ENCODE data around the gene LRP3. TPM values are rescaled to one million over a fixed set of nuclear protein-coding genes. Genes with fewer than 3 reads are reported as not detected.
"Not testable (repeated sequence)": the region's sequence is repeated elsewhere in the genome, so short reads cannot be mapped to it uniquely, and the experiment has no call there.

Gene LRP3
- total RNA-seq, 2 experiments from 2014 or later: 0.30 TPM; not detected in 1

DNA sequence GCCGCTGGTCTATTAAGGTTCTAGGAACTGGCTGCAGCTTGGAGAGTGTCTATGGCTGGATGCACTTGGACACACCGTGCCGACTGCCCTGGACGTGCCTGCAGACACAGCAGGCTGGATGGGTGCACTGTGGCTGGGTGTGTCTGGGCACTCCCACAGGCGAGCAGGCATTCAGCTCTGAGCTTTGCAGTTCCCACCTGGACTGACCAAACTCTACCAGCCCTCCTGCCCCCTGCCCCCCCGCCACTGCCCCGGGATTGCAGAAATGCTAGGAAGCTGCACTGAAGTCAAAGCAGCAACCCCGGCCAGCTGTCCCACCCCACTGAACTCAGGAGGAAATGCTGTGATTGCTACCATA lies 7.0 kb upstream of the LRP3 start:
- no peaks in the 10 kb centered on the region for H3K9me3 Mint-ChIP-seq (ENCODE audit: low read depth)
- H3K27me3 Mint-ChIP-seq: peaks cover 17% of the 10 kb centered on the region
- no peak for ATAC-seq
- peaks cover 3% of the 10 kb centered on the region for H3K4me1 Mint-ChIP-seq
- H3K36me3 Mint-ChIP-seq: no peaks in the 10 kb centered on the region
- no peak overlapping the region for H3K4me3 Mint-ChIP-seq
- DNase-seq: no peak
- H3K27ac Mint-ChIP-seq: no peak overlapping the region
- CTCF ChIA-PET: interaction anchor here (0.9 kb wide), 1 partner anchor 16 kb away, joined by 3 read pairs; no protein-coding TSS in a partner anchor

DNA sequence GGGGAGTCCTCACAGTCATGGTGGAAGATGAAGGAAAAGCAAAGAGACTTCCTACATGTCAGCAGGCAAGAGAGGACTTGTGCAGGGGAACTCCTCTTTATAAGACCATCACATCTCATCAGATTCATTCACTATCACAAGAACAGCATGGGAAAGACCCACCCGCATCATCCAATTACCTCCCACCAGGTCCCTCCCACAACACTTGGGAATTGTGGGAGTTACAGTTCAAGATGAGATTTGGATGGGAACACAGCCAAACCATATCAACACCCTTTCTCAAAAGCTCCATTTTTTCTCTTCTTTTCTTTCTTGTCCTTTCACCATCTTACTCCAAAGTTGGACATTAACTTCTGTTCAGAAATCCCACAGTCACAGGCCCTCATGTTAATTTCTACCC lies 4.7 kb upstream of the LRP3 start:
- Mint-ChIP-seq H3K4me3 (no peak overlapping the region), H3K9me3 (ENCODE audit: low read depth) (no peaks in the 10 kb centered on the region), H3K36me3 (no peaks in the 10 kb centered on the region), H3K4me1 (peaks cover 3% of the 10 kb centered on the region), H3K27ac (no peak overlapping the region), H3K27me3 (peaks cover 34% of the 10 kb centered on the region)
- DNase-seq (no peak), ATAC-seq (no peak)
- CTCF ChIA-PET: no interaction called here

DNA sequence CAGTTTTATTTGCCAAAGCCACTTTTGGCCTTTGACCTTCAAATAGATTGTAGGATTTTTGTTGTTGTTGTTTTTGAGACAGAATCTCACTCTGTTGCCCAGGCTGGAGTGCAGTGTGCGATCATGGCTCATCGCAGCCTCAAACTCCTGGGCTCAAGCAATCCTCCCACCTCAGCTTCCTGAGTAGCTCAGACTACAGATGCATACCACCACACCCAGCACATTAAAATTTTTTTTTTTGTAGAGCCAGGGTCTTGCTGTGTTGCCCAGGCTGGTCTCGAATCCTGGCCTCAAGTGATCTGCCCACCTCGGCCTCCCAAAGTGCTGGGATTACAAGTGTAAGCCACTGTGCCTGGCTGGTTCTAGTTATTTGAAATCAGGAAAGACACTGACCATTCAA lies 3.0 kb upstream of the LRP3 start:
- H3K36me3 Mint-ChIP-seq; H3K27ac Mint-ChIP-seq; H3K4me1 Mint-ChIP-seq; DNase-seq; H3K9me3 Mint-ChIP-seq (ENCODE audit: low read depth); ATAC-seq; H3K4me3 Mint-ChIP-seq; CTCF ChIA-PET: not testable (repeated sequence)
- H3K27me3 Mint-ChIP-seq: peaks cover 45% of the 10 kb centered on the region

DNA sequence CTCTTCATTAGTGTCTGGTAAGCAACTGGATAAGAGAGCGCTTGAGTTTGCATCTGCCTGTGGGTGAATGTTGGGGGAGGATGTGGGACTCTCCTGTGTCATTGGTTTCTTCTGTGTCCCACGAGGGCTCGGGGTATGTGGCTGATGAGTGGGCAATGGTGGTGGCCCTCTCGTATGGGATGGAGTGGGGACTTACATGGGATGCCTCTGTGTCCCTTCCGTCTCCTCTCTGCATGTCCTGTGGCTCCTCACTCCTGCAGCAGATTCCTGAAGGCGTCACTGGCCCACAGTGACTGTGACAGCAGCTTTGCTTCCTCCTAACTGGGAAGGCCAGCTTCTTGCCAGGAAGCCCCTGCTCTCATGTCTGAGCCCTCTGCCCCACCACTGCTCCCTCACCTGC lies 2.6 kb upstream of the LRP3 start:
- no peak overlapping the region for H3K27ac Mint-ChIP-seq
- DNase-seq: no peak
- CTCF ChIA-PET: no interaction called here
- H3K4me3 Mint-ChIP-seq: no peak overlapping the region
- peaks cover 47% of the 10 kb centered on the region for H3K27me3 Mint-ChIP-seq
- no peaks in the 10 kb centered on the region for H3K9me3 Mint-ChIP-seq (ENCODE audit: low read depth)
- H3K4me1 Mint-ChIP-seq: peaks cover under 1% of the 10 kb centered on the region
- ATAC-seq: no peak
- no peaks in the 10 kb centered on the region for H3K36me3 Mint-ChIP-seq

DNA sequence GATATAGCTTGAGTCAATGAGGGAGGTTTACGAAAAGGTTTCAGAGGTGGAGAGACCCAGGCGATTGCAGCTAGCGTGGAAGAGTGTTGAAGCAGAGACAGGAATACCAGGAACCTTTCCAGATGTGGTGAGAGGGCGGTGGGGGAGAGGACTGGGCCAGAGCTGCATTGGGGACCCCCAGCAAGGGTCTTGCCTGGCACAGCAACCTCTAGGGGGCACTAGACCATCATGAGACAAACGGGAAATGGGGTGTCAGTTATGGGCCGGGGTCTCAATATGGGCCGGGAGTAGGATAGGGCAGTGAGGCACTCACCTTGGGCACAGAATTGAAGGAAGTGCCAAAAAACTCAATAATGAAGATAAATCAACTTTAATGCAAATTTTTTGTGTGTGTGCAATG lies 2.1 kb upstream of the LRP3 start:
- Mint-ChIP-seq H3K4me3 (no peak overlapping the region), H3K27me3 (peaks cover 47% of the 10 kb centered on the region), H3K9me3 (ENCODE audit: low read depth) (no peaks in the 10 kb centered on the region), H3K27ac (no peak overlapping the region), H3K36me3 (no peaks in the 10 kb centered on the region), H3K4me1 (no peaks in the 10 kb centered on the region)
- DNase-seq: no peak
- no peak for ATAC-seq
- CTCF ChIA-PET: interaction anchor here (0.6 to 1.0 kb wide), 2 partner anchors 8 to 1034 kb away, joined by 3 read pairs; no protein-coding TSS in a partner anchor

DNA sequence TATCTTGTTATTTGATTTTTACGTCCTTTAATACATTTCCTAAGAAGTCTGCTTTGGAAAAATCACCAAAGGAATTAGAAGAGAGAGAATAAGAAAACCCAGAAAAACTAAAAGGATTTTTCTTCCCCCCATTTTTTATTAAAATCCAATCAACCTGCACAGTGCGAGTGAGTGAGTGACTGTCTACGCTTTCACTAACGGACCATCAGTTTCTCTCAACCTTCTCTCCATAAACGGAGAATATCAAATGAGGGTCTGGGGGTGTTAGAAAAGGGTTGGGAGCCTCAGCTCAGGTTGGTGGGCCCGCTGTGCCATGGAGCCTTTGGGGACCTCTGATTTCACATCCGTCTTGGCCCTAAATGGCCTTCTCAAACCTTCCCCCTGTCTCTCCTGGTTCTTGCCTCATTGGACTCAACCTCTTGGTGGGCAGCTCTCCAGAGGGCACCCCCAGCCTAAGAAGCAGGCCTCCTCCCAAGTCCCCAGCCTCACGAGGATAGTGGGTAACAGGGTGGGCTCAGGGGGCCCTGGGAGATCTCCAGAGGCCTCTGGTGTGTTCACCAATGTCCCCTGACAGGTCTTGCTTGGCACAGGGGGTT lies 763 bp upstream of the LRP3 start:
- no peak for ATAC-seq
- CTCF ChIA-PET: no interaction called here
- peaks cover 47% of the 10 kb centered on the region for H3K27me3 Mint-ChIP-seq

DNA sequence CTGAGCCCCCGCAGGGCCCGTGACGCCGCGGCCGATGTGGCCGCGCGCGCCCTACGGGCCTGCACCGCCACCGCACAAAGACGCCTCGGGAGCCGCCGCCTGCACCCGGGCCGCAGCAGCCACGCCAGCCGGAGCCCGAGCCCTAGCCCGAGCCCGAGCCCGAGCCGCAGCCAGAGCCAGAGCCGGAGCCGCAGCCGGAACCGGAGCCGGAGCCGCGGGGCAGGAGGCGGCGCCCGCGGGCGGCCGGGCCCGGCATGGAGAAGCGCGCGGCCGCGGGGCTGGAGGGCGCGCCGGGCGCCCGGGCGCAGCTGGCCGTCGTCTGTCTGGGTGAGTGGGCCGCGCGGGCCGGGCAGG lies 379 bp downstream of the LRP3 start:
- CTCF ChIA-PET: interaction anchor here (2.3 kb wide), 1 partner anchor 10 kb away, joined by 6 read pairs; no protein-coding TSS in a partner anchor
- H3K9me3 Mint-ChIP-seq (ENCODE audit: low read depth): no peaks in the 10 kb centered on the region
- H3K27ac Mint-ChIP-seq: no peak overlapping the region
- H3K36me3 Mint-ChIP-seq: no peaks in the 10 kb centered on the region
- DNase-seq (no peak), ATAC-seq (no peak)
- peaks cover 46% of the 10 kb centered on the region for H3K27me3 Mint-ChIP-seq
- peaks cover 2% of the 10 kb centered on the region for H3K4me1 Mint-ChIP-seq
- no peak overlapping the region for H3K4me3 Mint-ChIP-seq

More for the DNA sequence above, 763 bp upstream of the LRP3 start:
- Mint-ChIP-seq H3K36me3 (no peaks in the 10 kb centered on the region), H3K27ac (no peak overlapping the region), H3K4me1 (peaks cover 2% of the 10 kb centered on the region), H3K9me3 (ENCODE audit: low read depth) (no peaks in the 10 kb centered on the region), H3K4me3 (no peak overlapping the region)
- no peak for DNase-seq

DNA sequence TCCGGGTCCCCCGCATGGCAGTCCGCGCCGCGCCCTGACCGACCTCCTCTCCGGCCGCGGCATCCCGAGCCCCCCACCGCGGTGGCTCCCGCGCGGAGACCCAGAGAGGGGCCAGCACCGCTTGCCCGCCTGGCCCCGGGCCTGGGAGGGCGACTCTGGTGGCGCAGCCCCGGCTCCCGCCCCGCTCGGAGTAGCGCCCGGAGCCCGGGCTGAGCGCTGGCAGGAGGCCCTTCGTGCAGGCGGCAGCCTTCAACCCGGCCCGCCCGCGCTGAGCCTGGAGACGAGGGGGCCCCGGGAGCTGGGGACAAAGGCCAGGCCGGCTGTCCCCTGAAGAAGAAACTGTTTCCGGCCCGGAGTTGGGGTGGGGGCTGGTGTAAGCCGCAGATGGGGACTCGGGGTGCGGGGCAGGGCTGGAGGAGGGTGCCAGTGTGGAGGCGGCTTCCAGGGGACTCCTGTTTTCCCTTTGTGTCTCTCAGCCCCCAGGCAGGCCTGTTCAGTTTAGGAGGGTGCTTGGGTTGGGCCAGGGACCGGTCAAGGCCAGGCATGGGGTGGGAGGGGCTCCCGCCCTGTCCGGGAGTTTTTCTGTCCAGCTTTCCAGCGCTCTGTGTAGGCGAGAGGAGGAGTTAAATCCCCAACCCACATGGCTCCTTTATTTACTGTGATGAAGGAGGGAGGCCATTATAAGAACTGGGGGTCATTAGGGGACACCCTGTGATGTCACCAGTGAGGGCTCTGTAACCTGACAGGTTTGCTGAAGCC lies 935 bp downstream of the LRP3 start:
- peaks cover 2% of the 10 kb centered on the region for H3K4me1 Mint-ChIP-seq
- H3K27me3 Mint-ChIP-seq: peaks cover 42% of the 10 kb centered on the region

DNA sequence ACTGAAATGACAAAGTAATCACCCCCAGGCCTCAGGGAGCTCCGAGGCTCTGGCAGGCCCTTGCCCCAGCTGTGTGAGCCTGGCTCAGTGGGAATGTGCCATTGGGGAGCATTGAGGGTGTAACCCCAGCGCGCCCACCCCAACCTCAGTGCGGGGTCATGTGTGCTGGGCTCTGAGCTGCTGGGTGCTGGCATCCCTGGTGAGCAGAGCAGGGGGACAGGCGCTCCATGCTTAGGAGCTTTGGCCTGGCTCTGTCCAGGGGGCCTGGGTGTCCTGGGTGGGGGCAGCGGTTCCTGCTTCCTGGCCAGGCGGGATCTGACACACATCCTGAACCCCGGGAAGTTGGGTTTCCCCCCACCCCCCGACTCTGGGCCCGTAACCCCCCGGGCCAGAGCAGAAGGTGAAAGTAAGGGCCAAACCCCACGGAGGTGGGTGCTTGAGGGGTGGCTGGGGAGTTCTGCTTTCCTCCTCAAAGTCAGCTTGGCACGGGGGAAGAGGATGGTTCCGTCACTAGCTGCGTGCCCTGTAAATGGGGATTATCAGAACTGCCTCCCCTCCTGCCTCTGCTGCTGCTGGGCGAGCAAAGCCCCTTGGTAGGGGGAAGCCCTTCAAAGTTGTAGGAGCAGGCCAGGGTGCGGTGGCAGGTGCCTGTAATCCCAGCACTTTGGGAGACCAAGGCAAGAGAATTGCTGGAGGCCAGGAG lies 1.7 kb downstream of the LRP3 start:
- CTCF ChIA-PET: interaction anchor here (2.3 kb wide), 1 partner anchor 12 kb away, joined by 6 read pairs; no protein-coding TSS in a partner anchor
- DNase-seq (no peak), ATAC-seq (no peak)
- H3K27me3 Mint-ChIP-seq: peaks cover 37% of the 10 kb centered on the region
- H3K4me1 Mint-ChIP-seq: peaks cover 2% of the 10 kb centered on the region
- H3K27ac Mint-ChIP-seq: no peak overlapping the region
- no peaks in the 10 kb centered on the region for H3K36me3 Mint-ChIP-seq
- H3K9me3 Mint-ChIP-seq (ENCODE audit: low read depth): no peaks in the 10 kb centered on the region
- no peak overlapping the region for H3K4me3 Mint-ChIP-seq

More for the DNA sequence above, 935 bp downstream of the LRP3 start:
- no peak for DNase-seq
- H3K9me3 Mint-ChIP-seq (ENCODE audit: low read depth): no peaks in the 10 kb centered on the region
- no peaks in the 10 kb centered on the region for H3K36me3 Mint-ChIP-seq
- CTCF ChIA-PET: interaction anchor here (2.3 kb wide), 1 partner anchor 11 kb away, joined by 6 read pairs; no protein-coding TSS in a partner anchor
- H3K27ac Mint-ChIP-seq: no peak overlapping the region
- no peak for ATAC-seq
- no peak overlapping the region for H3K4me3 Mint-ChIP-seq

DNA sequence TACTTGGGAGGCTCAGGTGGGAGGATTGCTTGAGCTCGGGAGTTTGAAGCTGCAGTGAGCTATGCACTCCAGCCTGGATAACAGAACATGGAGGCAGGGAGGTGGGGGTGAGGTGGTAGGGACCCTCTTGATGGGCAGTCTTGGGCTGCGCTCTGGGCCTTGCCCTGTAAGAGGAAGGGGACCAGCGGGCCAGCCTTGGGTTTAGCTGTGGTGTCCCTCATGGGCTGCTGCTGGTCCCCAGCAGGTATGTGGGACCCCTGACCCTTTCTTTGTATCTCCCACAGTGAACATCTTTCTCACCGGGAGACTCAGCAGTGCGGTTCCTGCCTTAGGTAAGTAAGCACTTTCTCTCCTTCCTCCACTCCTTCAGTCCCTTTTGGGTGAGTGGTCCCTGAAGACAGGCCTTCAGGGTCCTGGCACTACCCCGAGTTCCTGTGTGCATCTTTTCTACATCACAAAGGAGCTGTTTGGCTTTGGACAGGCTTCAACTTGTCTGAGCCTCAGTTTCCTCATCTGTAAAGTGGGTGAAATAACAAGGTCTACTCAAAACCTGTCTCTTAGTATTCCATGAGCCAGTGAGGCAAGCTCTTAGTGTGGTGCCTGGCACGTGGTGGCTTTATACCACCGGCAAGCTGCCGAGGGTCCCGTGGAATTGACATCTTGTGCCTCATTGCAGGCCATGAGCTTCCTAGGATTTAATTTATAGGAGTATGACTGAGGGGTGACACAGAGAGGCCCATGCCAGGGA lies 2.5 kb downstream of the LRP3 start:
- H3K4me1 Mint-ChIP-seq: peaks cover 2% of the 10 kb centered on the region
- H3K27me3 Mint-ChIP-seq: peaks cover 36% of the 10 kb centered on the region
- H3K9me3 Mint-ChIP-seq (ENCODE audit: low read depth): no peaks in the 10 kb centered on the region
- no peak overlapping the region for H3K4me3 Mint-ChIP-seq
- DNase-seq (no peak), ATAC-seq (no peak)
- no peaks in the 10 kb centered on the region for H3K36me3 Mint-ChIP-seq
- CTCF ChIA-PET: interaction anchor here (2.3 to 2.9 kb wide), 2 partner anchors 12 to 13 kb away, joined by 6 to 13 read pairs; no protein-coding TSS in a partner anchor
- H3K27ac Mint-ChIP-seq: no peak overlapping the region

DNA sequence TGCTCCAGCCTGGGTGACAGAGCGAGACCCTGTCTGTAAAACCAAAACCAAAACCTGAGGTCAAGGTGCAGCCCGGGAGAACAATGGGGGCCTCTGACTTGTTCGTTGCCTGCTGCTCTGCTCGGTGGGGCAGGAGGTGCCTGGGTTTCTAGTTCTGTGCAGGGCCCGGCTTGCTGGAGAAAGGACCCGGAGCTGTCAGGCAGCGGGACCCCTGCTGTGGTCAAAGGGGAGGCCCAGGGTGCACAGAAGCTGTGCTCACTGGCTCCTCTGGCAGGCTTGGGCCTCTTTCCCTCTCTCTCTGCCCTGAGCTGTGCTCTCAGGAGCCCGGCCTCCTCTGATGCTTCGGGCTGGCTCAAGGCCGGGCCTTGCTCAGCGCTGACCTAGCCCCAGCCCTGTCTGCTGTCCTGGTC lies 3.5 kb downstream of the LRP3 start:
- Mint-ChIP-seq H3K27ac (no peak overlapping the region), H3K4me1 (peaks cover 2% of the 10 kb centered on the region), H3K36me3 (no peaks in the 10 kb centered on the region), H3K27me3 (peaks cover 26% of the 10 kb centered on the region), H3K4me3 (no peak overlapping the region), H3K9me3 (ENCODE audit: low read depth) (no peaks in the 10 kb centered on the region)
- no peak for DNase-seq
- no peak for ATAC-seq
- CTCF ChIA-PET: interaction anchor here (2.9 kb wide), 1 partner anchor 13 kb away, joined by 13 read pairs; no protein-coding TSS in a partner anchor

DNA sequence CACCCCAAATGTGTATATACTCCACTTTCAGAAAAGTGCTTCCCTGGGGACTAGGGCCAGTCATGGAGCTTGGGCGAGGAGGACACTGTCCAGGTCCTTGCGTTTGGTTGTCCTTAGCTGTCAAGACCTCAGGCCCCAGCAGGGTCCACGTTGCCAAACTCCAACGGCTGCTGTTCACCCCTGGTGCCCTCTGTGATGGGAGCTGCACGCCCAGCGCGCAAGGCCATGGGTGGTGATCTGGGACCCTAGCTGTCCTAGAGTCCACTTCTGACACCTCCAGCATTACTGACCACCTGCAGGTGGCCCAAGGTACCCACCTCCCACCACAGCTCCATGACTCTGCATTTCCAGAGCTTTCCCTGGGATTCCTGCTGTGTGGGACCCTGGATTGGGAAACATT lies 4.0 kb downstream of the LRP3 start:
- no peak for ATAC-seq
- H3K36me3 Mint-ChIP-seq: no peaks in the 10 kb centered on the region
- peaks cover 20% of the 10 kb centered on the region for H3K27me3 Mint-ChIP-seq
- H3K9me3 Mint-ChIP-seq (ENCODE audit: low read depth): no peaks in the 10 kb centered on the region
- CTCF ChIA-PET: interaction anchor here (0.5 to 2.9 kb wide), 2 partner anchors 14 to 330 kb away, joined by 3 to 13 read pairs; no protein-coding TSS in a partner anchor
- no peak for DNase-seq
- no peak overlapping the region for H3K4me3 Mint-ChIP-seq
- no peak overlapping the region for H3K27ac Mint-ChIP-seq
- peaks cover 2% of the 10 kb centered on the region for H3K4me1 Mint-ChIP-seq

All from activated CD8-positive, alpha-beta memory T cell treated with anti-CD3 and anti-CD28 coated beads, Interleukin-2, amount 10 ng/mL, durations not matched to agents 7 days and 5 days (primary cell).